Sigmoid colon (tissue), 7 donors: Measurements from ENCODE around the gene PCID2. TPM values are rescaled to one million over a fixed set of nuclear protein-coding genes. Genes with fewer than 3 reads are reported as not detected.
A peak's percentile ranks its signal among the peaks of the same experiment; 100 is the strongest.

ENCODE experiments used
- DNase-seq: peaks from one replicate; pipeline ENCODE4 v3.0.0-alpha.2; 2019
- H3K27ac ChIP-seq, 4 donors: fragments of 200-600 bp; sonication (generic); one replicate each; pipeline ENCODE4 v1.5.1; 2016 to 2019; ENCODE audit warnings: mild to moderate bottlenecking in 1 of 4
- H3K27me3 ChIP-seq, 3 donors: fragments of 200-600 bp; sonication (generic); one replicate each; pipeline ENCODE4 v1.5.1; 2019; ENCODE audit warnings: mild to moderate bottlenecking in 1 of 3
- H3K36me3 ChIP-seq, 4 donors: fragments of 200-600 bp; sonication (generic); one replicate each; pipeline ENCODE4 v1.5.1; 2016 to 2019
- H3K4me1 ChIP-seq, 4 donors: fragments of 200-600 bp; sonication (generic); one replicate each; pipeline ENCODE4 v1.5.1; 2017 to 2019
- H3K4me3 ChIP-seq, 4 donors: fragments of 200-600 bp; sonication (generic); one replicate each; pipeline ENCODE4 v1.5.1; 2017 to 2019; ENCODE audit warnings: mild to moderate bottlenecking in 2 of 4, moderate library complexity in 1 of 4
- H3K9me3 ChIP-seq, 4 donors: fragments of 200-600 bp in 3 of 4; sonication (generic) in 3 of 4; one replicate each; pipeline versions ENCODE4 v1.5.1 to v1.6.1; 2013 to 2019
- EP300 ChIP-seq, 4 donors: sonication (generic); formaldehyde crosslinking; IDR thresholded peaks; one replicate each; pipeline ENCODE4 v1.6.1; 2017; ENCODE audit warnings: antibody characterized with exemption in 4 of 4
- POLR2A ChIP-seq, 2 donors: fragments of 450-650 bp; IDR thresholded peaks; one replicate each; pipeline ENCODE4 v1.6.1; 2016; ENCODE audit warnings: antibody characterized with exemption in 2 of 2, mild to moderate bottlenecking in 2 of 2, moderate library complexity in 2 of 2
- POLR2AphosphoS5 ChIP-seq, 4 donors: sonication (generic); formaldehyde crosslinking; IDR thresholded peaks; one replicate each; pipeline ENCODE4 v1.6.1; 2017; ENCODE audit warnings: antibody characterized with exemption in 4 of 4
- WGBS, 2 donors: extraction: QIAGEN DNeasy Blood & Tissue Kit; methylation state at CpG; one replicate each; pipeline ENCODE4 v1.1.7; 2013; 5-methylcytosine and 5-hydroxymethylcytosine counted together
- intact Hi-C: fragments of 100-400 bp; cut with DNase I; formaldehyde crosslinking; loops from one replicate; pipeline ENCODE4 v1.15.1; 2023
- polyA plus RNA-seq, 3 donors: library from polyadenylated mRNA; stranded (reverse); fragments of 200-250 nt; gene quantifications; one replicate each; pipeline ENCODE4 v1.2.3, GENCODE V29; 2013
- total RNA-seq, 4 donors: library from RNA; depleted of rRNA; stranded (reverse); fragments of >200 nt; gene quantifications; one replicate each; pipeline ENCODE4 v1.1.0, GENCODE V29; 2016
- TF ChIP-seq, protein P1 (sequence below), 4 experiments: fragments of 450-650 bp in 3 of 4; fragments of 200-600 bp in 1 of 4; IDR thresholded peaks; one replicate each; pipeline ENCODE4 v1.5.1; 2016 to 2019; ENCODE audit warnings: antibody characterized with exemption in 4 of 4, mild to moderate bottlenecking in 3 of 4, moderate library complexity in 2 of 4
- donor health status: healthy with polysubstance abuse.
- donor health status: Bipolar disorder and iron deficiency.
- donor health status: healthy.

Gene PCID2
- total and polyA plus RNA-seq, 7 donors: 18.0 to 70.9 (median 44.1) TPM

DNA sequence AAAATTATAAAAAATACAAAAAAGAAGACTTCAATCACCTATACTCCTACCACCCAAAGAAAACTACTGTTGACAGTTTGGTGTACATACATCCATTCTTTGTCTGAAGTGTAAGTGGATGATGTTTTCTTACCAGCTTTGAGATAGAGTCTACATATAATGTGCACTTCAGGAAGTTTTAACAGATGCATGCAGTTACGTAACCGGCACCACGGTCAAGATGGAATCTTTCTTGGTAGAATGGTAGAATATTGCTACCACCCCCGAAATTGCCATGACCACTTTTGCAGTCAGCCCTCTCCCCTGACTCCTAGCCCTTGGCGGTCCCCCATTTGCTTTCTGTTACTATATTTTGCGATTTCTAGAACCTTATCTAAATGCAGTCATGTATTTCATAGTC is 2.4 kb upstream of the PCID2 start:
- TF ChIP-seq POLR2AphosphoS5 (IDR thresholded peaks at IDR 0.05) (no peak), EP300 (IDR thresholded peaks at IDR 0.05) (no peak), POLR2A (IDR thresholded peaks at IDR 0.05) (no peak)
- TF ChIP-seq, protein P1, sequence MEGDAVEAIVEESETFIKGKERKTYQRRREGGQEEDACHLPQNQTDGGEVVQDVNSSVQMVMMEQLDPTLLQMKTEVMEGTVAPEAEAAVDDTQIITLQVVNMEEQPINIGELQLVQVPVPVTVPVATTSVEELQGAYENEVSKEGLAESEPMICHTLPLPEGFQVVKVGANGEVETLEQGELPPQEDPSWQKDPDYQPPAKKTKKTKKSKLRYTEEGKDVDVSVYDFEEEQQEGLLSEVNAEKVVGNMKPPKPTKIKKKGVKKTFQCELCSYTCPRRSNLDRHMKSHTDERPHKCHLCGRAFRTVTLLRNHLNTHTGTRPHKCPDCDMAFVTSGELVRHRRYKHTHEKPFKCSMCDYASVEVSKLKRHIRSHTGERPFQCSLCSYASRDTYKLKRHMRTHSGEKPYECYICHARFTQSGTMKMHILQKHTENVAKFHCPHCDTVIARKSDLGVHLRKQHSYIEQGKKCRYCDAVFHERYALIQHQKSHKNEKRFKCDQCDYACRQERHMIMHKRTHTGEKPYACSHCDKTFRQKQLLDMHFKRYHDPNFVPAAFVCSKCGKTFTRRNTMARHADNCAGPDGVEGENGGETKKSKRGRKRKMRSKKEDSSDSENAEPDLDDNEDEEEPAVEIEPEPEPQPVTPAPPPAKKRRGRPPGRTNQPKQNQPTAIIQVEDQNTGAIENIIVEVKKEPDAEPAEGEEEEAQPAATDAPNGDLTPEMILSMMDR (IDR thresholded peaks at IDR 0.05): no peak
- peak overlapping the region in 2 of 4 donors; percentile 80 to 97 for H3K4me3 ChIP-seq
- peaks cover 0 to 79% (median 62%) of the 10 kb centered on the region in 4 donors for H3K4me1 ChIP-seq
- 90 to 93% methylated on average over 6 of the region's 6 CpGs for WGBS, 2 donors
- intact Hi-C loops: no loop called here
- H3K9me3 ChIP-seq: no peaks in the 10 kb centered on the region
- peak overlapping the region in 1 of 4 donors; percentile 100 for H3K27ac ChIP-seq
- H3K36me3 ChIP-seq: peaks cover 0 to 14% (median 0%) of the 10 kb centered on the region in 4 donors
- no peak for DNase-seq
- H3K27me3 ChIP-seq: no peaks in the 10 kb centered on the region

DNA sequence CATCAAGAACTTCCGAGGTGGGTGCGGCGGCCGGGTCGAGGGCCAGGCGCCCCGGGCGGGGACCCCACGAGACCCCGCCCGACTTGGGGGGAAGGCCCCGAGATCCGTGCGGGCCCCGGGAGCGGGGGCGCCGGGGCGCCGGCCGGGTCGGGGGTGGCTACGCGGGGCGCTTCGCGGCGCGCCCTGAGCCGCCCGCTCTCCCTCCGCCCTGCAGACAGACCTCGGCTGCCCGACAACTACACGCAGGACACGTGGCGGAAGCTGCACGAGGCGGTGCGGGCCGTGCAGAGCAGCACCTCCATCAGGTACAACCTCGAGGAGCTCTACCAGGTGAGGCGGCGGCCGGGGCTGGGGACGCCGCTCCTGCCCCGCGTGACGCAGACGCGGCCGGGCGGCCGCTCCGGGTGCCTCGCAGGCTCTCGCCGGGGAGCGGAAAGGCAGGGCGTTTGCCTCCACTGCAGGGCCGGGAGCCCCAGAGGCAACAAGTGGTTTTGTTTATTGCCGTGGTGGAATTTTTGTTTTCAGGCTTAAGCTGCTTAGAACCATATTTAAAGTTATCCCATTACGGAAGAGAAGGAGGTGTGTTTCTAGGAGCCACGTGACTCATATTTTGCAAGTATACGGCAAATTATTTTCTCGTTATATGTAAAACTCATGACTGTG is 1.4 kb upstream of the PCID2 start:
- 1% methylated on average over 67 of the region's 67 CpGs for WGBS, 2 donors
- no peak for TF ChIP-seq POLR2AphosphoS5 (IDR thresholded peaks at IDR 0.05)
- TF ChIP-seq, protein P1 (IDR thresholded peaks at IDR 0.05): no peak
- TF ChIP-seq POLR2A (IDR thresholded peaks at IDR 0.05): no peak
- TF ChIP-seq EP300 (IDR thresholded peaks at IDR 0.05): no peak
- no peaks in the 10 kb centered on the region for H3K9me3 ChIP-seq
- DNase-seq: peak; percentile 76
- H3K4me1 ChIP-seq: peaks cover 0 to 79% (median 62%) of the 10 kb centered on the region in 4 donors
- H3K27me3 ChIP-seq: no peaks in the 10 kb centered on the region
- intact Hi-C loops: loop anchor here (2.0 to 5.0 kb wide), 4 partner anchors 55 to 282 kb away; partner anchors contain the start of genes DCUN1D2 and GRTP1
- peaks cover 0 to 14% (median 0%) of the 10 kb centered on the region in 4 donors for H3K36me3 ChIP-seq
- H3K4me3 ChIP-seq: peak overlapping the region; percentile 64 to 97 (median 86)
- H3K27ac ChIP-seq: peak overlapping the region; percentile 94 to 100 (median 100)

- DNase-seq: peak; percentile 88
- H3K9me3 ChIP-seq: no peaks in the 10 kb centered on the region
- intact Hi-C loops: loop anchor here (2.0 to 5.0 kb wide), 4 partner anchors 55 to 283 kb away; partner anchors contain the start of genes DCUN1D2 and GRTP1
- H3K4me1 ChIP-seq: peaks cover 0 to 79% (median 62%) of the 10 kb centered on the region in 4 donors
- H3K36me3 ChIP-seq: peaks cover 0 to 14% (median 0%) of the 10 kb centered on the region in 4 donors
- H3K27me3 ChIP-seq: no peaks in the 10 kb centered on the region
- H3K4me3 ChIP-seq: peak within 1 kb of the TSS; percentile 64 to 97 (median 86)
- 1% methylated on average over 66 of the region's 66 CpGs for WGBS, 2 donors
- peak within 1 kb of the TSS; percentile 94 to 100 (median 100) for H3K27ac ChIP-seq
- no peak for TF ChIP-seq EP300 (IDR thresholded peaks at IDR 0.05)
- TF ChIP-seq POLR2AphosphoS5 (IDR thresholded peaks at IDR 0.05): peak in 2 of 4 donors; percentile 48 to 68
Observed at GRCh38 chr13:113209336-113209758, 878 bp upstream of the PCID2 start, which contains the start of gene CUL4A. Gene CUL4A, plus strand, starts transcription at chr13:113209613. Its CDS starts 15 bp downstream, at chr13:113209628.

DNA sequence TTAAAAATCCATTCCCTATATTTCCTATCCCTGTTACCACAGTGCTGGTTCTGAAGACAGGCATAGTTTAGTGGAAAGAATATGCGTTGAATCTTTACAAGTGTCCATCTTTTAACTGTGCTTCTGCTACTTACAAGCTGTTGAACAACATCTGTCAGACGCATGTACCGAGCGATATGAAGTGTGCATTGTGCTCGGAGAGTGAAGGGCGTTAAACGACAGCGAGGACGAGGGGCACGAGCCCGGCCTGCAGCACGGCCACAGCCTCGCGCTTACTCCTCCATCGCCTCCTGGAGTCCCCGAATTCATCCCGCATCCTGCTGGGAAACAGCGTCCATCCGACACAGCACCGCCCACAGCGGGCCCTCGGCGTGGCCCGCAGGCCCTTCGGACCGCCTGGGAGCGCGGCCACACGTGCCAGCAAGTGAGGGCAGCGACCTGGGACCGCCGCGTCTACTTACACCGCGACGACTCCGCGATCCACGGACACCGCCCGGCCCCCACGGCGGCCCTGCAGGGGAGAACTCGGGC is 514 bp downstream of the PCID2 start:
- intact Hi-C loops: loop anchor here (1.0 to 5.0 kb wide), 5 partner anchors 53 to 284 kb away; partner anchors contain the start of genes DCUN1D2 and GRTP1
- peak overlapping the region; percentile 64 to 97 (median 86) for H3K4me3 ChIP-seq
- peak overlapping the region; percentile 94 to 100 (median 100) for H3K27ac ChIP-seq
- no peak for DNase-seq
- 0% methylated on average over 44 of the region's 44 CpGs for WGBS, 2 donors
- peaks cover 0 to 14% (median 0%) of the 10 kb centered on the region in 4 donors for H3K36me3 ChIP-seq
- TF ChIP-seq EP300 (IDR thresholded peaks at IDR 0.05): no peak
- TF ChIP-seq POLR2AphosphoS5 (IDR thresholded peaks at IDR 0.05): no peak
- TF ChIP-seq POLR2A (IDR thresholded peaks at IDR 0.05): no peak
- TF ChIP-seq, protein P1 (IDR thresholded peaks at IDR 0.05): no peak
- peaks cover 0 to 79% (median 69%) of the 10 kb centered on the region in 4 donors for H3K4me1 ChIP-seq
- no peaks in the 10 kb centered on the region for H3K27me3 ChIP-seq
- H3K9me3 ChIP-seq: no peaks in the 10 kb centered on the region

GRCh38 chr13:113207460-113207859 is 1.0 kb downstream of the PCID2 start:
- intact Hi-C loops: loop anchor here (5.0 kb wide), 2 partner anchors 265 to 285 kb away; partner anchors contain the start of gene DCUN1D2
- no peaks in the 10 kb centered on the region for H3K27me3 ChIP-seq
- peaks cover 0 to 11% (median 0%) of the 10 kb centered on the region in 4 donors for H3K36me3 ChIP-seq
- H3K9me3 ChIP-seq: no peaks in the 10 kb centered on the region
- H3K4me1 ChIP-seq: peaks cover 0 to 79% (median 71%) of the 10 kb centered on the region in 4 donors
- DNase-seq: no peak
- TF ChIP-seq EP300 (IDR thresholded peaks at IDR 0.05) (no peak), POLR2AphosphoS5 (IDR thresholded peaks at IDR 0.05) (no peak), POLR2A (IDR thresholded peaks at IDR 0.05) (no peak)
- TF ChIP-seq, protein P1 (IDR thresholded peaks at IDR 0.05): no peak
- peak overlapping the region; percentile 64 to 97 (median 86) for H3K4me3 ChIP-seq
- WGBS, 2 donors: 31 to 51% methylated on average over 3 of the region's 3 CpGs
- H3K27ac ChIP-seq: peak overlapping the region; percentile 94 to 100 (median 100)
